HG03354 (cell line): Measurements from ENCODE around the gene SCGB1C1.
A peak's percentile ranks its signal among the peaks of the same experiment; 100 is the strongest.

Source experiments
- ATAC-seq: cut with Tn5 transposase; IDR thresholded peaks from one replicate; pipeline ENCODE4 v1.9.1; 2021; ENCODE audit warnings: mild to moderate bottlenecking; ENCODE audit not compliant: unreplicated experiment, poor library complexity, severe bottlenecking

The SCGB1C1 gene

DNA sequence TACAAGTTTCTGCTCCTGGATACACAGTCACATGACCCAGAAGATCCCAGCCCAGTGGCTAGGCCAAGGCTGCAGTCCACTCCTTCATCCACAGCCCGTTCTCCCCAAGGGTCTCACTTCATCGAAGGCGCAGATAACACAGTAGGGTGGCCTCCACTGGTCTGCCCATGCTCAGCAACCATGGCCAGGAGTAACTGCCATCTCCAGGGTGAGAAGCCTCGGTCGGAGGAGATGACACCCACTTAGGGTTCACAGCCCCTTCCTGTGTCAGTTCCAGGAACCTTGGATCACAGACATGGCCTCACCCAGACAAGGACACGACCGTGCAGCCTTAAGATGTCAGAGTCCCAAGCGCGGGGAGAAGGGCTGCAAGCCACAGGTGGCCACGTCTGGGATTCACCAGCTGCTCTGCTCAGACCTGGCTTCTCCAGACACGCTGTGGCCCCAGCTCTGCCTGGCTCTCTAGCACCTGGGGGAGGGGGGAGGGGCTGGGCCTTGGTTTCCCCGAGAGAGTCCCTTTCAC, 11.8 kb downstream of the SCGB1C1 start:
- ATAC-seq: no peak

GRCh38 chr11:205221-206001, 12.5 kb downstream of the SCGB1C1 start:
- no peak for ATAC-seq

GRCh38 chr11:206002-206384, 13.1 kb downstream of the SCGB1C1 start:
- ATAC-seq: no peak

DNA sequence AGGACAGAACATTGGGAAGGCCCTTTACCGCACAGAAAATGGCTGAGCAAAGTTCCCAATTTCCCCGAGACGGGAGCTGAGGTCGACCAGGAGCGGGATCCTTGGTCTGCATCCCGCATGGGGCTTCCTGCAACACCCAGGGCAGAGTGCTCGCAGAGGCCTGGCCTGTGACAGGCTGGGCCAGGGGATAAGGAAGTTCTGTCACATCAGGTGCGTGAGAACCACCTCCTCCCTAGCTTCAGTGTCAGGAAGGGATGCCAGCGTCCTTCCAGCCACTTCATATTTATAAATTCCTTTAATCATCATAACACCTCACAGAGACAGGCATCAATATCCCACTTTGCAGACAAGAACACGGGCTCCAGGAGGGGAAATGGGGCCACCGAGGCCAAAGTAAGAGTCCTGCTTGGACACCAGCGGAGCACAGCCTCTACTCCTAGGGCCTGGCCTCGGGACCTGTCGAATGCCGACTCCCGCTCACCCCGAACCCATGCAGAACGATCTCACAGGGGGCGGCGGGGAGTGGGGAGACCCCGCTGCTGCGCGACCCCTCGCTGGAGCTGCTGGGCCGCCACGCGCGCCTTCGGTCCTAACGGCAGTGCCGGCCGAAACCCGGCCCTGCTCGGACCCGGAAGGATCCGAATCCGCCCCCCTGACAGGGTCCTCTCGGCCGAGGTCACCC, 13.8 kb downstream of the SCGB1C1 start:
- peak; percentile 10 for ATAC-seq

- peak; percentile 80 for ATAC-seq
Measured at GRCh38 chr11:207208-207862, 14.5 kb downstream of the SCGB1C1 start, which contains the start of the genes BET1L and RIC8A. TSS of gene BET1L (minus strand) at chr11:207399. CDS start at chr11:207321, 78 bp downstream. TSS of gene RIC8A (plus strand) at chr11:207708. CDS start at chr11:208855, 1,147 bp downstream.

GRCh38 chr11:207863-208180, 14.9 kb downstream of the SCGB1C1 start:
- ATAC-seq: no peak

- ATAC-seq: peak; percentile 33
Measured at GRCh38 chr11:208181-208916, 15.5 kb downstream of the SCGB1C1 start.

- ATAC-seq: peak; percentile 0
Measured at GRCh38 chr11:208917-209260, 16.0 kb downstream of the SCGB1C1 start.

DNA sequence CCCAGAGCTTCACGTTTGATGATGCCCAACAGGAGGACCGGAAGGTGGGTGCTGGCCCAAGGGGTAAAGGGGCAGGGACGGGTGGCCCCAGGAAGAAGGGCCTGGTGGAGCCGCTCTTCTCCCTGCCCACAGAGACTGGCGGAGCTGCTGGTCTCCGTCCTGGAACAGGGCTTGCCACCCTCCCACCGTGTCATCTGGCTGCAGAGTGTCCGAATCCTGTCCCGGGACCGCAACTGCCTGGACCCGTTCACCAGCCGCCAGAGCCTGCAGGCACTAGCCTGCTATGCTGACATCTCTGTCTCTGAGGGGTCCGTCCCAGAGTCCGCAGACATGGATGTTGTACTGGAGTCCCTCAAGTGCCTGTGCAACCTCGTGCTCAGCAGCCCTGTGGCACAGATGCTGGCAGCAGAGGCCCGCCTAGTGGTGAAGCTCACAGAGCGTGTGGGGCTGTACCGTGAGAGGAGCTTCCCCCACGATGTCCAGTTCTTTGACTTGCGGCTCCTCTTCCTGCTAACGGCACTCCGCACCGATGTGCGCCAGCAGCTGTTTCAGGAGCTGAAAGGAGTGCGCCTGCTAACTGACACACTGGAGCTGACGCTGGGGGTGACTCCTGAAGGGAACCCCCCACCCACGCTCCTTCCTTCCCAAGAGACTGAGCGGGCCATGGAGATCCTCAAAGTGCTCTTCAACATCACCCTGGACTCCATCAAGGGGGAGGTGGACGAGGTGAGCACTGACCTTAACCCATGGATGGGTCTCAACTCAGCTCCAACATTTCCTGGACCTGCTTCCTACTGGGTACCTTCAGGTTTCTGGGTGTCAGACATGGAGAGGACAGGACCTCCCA, 16.6 kb downstream of the SCGB1C1 start:
- ATAC-seq: no peak

DNA sequence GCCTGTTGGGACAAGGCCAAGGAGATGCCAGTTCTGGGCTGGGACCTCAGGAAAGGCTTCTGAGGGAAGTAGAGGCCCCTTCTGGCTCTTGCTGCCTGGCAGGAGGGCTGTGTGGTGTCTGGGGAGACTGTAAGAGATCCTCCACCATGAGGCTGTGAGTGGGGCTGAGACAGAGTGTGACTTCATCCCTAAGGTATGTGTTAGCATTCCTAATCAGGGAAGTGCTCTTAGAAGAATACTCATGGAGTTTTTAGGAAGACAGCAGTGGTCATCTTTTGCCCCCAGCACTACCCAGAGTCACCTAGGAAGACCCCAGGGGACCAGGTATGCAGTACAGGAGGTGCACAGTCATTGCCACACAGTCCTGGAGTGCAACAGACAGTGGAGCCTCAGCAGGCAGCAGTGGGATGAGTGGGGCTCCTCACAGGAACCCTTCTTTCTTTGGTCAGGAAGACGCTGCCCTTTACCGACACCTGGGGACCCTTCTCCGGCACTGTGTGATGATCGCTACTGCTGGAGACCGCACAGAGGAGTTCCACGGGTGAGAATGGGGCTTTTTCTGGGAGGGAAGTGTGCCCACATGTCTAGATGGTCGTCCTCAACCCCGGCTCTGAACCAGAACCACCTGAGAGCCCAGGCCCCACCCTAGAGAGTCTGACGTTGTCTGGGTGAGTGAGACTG, 17.4 kb downstream of the SCGB1C1 start:
- ATAC-seq: no peak

DNA sequence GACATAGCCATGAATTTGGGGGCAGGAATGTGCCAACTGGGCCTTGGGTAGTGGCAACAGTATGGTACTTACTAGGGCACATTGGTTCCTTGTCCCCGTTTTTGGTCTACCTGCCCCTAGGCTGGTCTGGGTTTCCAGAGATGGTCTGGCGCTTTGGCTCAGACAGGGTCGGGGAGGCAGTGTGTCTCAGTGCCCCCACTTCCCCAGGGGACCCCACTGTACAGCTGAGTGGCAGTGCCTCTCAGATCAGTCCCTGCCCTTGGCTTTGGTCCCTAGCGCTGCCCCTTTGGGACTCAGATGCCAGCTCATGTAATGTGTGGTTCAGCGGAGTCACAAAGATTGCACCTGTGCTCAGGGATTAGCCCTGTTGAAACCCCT, 17.9 kb downstream of the SCGB1C1 start:
- no peak for ATAC-seq

- ATAC-seq: no peak
Measured at GRCh38 chr11:211295-211694, 18.4 kb downstream of the SCGB1C1 start.

DNA sequence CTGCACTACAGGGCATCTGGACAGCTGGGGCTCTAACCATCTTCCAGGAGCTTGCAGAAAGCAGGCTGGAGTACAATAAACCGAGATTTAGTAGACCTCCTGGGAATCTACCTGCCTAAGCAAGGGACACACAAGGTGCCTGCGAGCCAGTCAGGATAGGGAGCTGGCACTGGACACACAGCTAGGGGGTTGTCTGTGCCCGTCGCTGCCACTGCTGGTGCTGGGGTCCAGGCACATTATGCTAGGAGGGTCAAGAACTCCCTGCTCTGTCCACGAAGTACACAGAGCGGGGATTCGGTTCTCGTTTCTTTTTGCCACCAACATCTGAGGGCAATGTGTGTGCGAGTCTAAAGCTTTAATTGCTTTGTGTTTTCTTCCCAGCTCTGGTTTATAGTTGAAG, 18.9 kb downstream of the SCGB1C1 start:
- no peak for ATAC-seq

DNA sequence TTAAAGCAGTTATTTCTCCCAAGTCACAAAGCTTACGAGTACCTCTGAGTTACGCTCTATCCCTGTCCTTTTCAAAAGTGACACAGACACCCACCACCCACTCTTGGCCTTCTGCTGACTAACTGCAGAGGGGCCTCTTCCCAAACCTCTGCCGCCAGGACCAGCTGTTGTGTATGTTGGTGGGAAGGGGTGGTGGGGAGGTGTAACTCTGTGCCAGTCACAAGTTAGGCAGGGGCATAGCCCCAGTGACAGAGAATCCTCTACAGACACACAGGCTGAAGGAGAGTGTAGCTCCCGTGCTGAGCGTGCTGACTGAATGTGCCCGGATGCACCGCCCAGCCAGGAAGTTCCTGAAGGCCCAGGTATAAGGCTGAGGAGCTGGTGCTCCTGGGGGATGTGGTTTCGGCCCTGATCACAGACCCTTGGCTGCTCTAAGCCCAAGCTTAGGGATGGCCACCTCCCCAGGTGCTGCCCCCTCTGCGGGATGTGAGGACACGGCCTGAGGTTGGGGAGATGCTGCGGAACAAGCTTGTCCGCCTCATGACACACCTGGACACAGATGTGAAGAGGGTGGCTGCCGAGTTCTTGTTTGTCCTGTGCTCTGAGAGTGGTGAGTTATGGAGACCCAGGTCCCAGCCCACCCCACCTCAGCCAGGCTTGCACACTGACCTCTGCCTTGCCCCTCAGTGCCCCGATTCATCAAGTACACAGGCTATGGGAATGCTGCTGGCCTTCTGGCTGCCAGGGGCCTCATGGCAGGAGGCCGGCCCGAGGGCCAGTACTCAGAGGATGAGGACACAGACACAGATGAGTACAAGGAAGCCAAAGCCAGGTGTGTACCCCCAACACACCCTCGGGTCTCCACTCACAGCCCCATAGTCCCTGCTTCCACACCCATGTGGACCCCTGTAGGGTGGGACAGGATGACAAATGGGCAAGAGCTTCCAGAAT, 19.5 kb downstream of the SCGB1C1 start:
- no peak for ATAC-seq

- no peak for ATAC-seq
Measured at GRCh38 chr11:213111-213510, 20.2 kb downstream of the SCGB1C1 start.

DNA sequence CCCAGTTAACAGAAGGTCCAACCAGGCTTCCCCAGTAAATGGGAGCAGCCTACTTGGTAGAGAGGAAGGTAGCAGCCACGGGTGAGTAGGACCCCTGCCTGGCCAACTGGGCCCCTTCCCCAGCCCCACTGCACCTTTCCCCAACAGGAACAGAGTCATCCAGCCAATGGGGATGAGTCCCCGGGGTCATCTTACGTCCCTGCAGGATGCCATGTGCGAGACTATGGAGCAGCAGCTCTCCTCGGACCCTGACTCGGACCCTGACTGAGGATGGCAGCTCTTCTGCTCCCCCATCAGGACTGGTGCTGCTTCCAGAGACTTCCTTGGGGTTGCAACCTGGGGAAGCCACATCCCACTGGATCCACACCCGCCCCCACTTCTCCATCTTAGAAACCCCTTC, 21.2 kb downstream of the SCGB1C1 start:
- no peak for ATAC-seq

DNA sequence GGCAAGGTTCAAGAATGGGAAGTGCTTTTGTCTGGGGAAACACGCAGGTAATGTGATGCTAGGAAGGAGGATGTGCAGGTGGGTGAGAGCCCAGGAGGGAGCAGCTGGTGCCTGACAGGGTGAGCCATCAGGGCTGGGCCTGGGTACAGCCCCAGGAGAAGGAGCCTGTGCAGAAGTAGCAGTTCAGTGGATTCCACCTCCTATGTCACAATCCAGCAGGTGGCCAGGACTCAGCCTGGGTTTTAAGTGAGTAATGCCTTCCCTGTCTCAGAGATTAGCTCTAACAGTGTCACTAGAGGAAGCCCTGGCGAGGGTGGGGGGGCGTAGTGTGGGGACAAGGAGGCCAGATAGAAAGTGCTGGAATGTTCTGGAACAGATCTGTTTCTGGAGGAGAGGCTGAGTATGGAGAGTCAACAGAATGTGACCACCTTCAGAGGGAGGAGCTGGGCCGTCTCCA, 22.7 kb downstream of the SCGB1C1 start:
- ATAC-seq: no peak
